Measurements from ENCODE around the gene NEK10. TPM values are rescaled to one million over a fixed set of nuclear protein-coding genes. Genes with fewer than 3 reads are reported as not detected.
"Not testable (repeated sequence)": the region's sequence is repeated elsewhere in the genome, so short reads cannot be mapped to it uniquely, and the experiment has no call there.

NEK10 gene
- total RNA-seq, 4 donors from 2014 or later: 0.65 to 2.6 (median 1.2) TPM

- DNase-seq (ENCODE audit: low spot score): no peak
- ATAC-seq (ENCODE audit: low FRiP score): no peak
- TF ChIP-seq, protein P1, sequence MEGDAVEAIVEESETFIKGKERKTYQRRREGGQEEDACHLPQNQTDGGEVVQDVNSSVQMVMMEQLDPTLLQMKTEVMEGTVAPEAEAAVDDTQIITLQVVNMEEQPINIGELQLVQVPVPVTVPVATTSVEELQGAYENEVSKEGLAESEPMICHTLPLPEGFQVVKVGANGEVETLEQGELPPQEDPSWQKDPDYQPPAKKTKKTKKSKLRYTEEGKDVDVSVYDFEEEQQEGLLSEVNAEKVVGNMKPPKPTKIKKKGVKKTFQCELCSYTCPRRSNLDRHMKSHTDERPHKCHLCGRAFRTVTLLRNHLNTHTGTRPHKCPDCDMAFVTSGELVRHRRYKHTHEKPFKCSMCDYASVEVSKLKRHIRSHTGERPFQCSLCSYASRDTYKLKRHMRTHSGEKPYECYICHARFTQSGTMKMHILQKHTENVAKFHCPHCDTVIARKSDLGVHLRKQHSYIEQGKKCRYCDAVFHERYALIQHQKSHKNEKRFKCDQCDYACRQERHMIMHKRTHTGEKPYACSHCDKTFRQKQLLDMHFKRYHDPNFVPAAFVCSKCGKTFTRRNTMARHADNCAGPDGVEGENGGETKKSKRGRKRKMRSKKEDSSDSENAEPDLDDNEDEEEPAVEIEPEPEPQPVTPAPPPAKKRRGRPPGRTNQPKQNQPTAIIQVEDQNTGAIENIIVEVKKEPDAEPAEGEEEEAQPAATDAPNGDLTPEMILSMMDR (IDR thresholded peaks at IDR 0.05): no peak
These were observed 26.9 kb downstream of the NEK10 start for GRCh38 chr3:27342267-27342666.

- TF ChIP-seq, protein P1 (IDR thresholded peaks at IDR 0.05): no peak
- ATAC-seq (ENCODE audit: low FRiP score): no peak
- DNase-seq (ENCODE audit: low spot score): no peak
These were observed 28.6 kb downstream of the NEK10 start for GRCh38 chr3:27340534-27340933.

- TF ChIP-seq, protein P1 (IDR thresholded peaks at IDR 0.05): no peak
- ATAC-seq (ENCODE audit: low FRiP score) (no peak), DNase-seq (ENCODE audit: low spot score) (no peak)
These were observed 33.6 kb downstream of the NEK10 start for GRCh38 chr3:27335571-27335970.

GRCh38 chr3:27333843-27334242 lies 35.3 kb downstream of the NEK10 start:
- no peak for DNase-seq (ENCODE audit: low spot score)
- TF ChIP-seq, protein P1 (IDR thresholded peaks at IDR 0.05): no peak
- no peak for ATAC-seq (ENCODE audit: low FRiP score)

- not testable (repeated sequence) for ATAC-seq (ENCODE audit: low FRiP score)
These were observed 40.0 kb downstream of the NEK10 start for GRCh38 chr3:27328982-27329762.

GRCh38 chr3:27326629-27327545 lies 42.3 kb downstream of the NEK10 start:
- ATAC-seq (ENCODE audit: low FRiP score) (no peak), DNase-seq (ENCODE audit: low spot score) (no peak)
- TF ChIP-seq, protein P1 (IDR thresholded peaks at IDR 0.05): no peak

More at GRCh38 chr3:27328982-27329762, 40.0 kb downstream of the NEK10 start:
- DNase-seq (ENCODE audit: low spot score): not testable (repeated sequence)

- DNase-seq (ENCODE audit: low spot score): no peak
- ATAC-seq (ENCODE audit: low FRiP score): no peak
- TF ChIP-seq, protein P1 (IDR thresholded peaks at IDR 0.05): no peak
These were observed 43.0 kb downstream of the NEK10 start for GRCh38 chr3:27326202-27326601.
